DND-41 (cell line): ENCODE data around the gene KRI1.

Source experiments
- CTCF ChIP-seq: IDR thresholded peaks from 2 replicates; pipeline ENCODE4 v1.5.1; 2012; ENCODE audit warnings: borderline replicate concordance, low read length, moderate library complexity, mild to moderate bottlenecking; ENCODE audit not compliant: poor library complexity, severe bottlenecking; ENCODE audit errors: extremely low read depth
- EZH2 ChIP-seq: IDR thresholded peaks from 3 replicates; pipeline ENCODE4 v1.6.1; 2012; ENCODE audit warnings: borderline replicate concordance, low read depth, mild to moderate bottlenecking, moderate library complexity, low read length, inconsistent platforms; ENCODE audit not compliant: severe bottlenecking

DNA sequence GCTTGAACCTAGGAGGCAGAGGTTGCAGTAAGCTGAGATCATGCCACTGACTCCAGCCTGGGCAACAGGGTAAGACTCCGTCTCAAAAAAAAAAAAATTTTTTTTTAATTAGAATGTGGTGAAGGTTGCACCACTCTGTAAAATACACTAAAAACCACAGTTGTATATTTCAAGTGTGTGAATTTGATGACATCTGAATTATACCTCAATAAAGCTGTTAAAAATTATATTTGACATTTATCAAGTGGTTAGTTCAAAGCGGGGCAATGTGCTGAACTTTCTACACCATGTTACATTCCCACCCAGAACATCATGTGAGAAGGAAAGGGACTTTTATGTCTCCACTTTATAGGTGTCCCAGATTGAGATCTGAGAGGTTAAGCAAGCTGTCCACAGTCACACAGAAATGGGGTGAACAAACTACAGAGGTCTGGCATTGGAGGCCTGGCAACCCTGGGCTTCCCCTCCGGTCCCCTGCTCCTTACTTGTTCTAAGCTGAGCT is 42.6 kb downstream of the KRI1 start:
- TF ChIP-seq CTCF (no peak), EZH2 (no peak)
